Upper lobe of left lung (tissue), 4 donors: Measurements from ENCODE around the gene KYAT1.

Experiments used
- EP300 ChIP-seq, 4 donors: sonication (generic); formaldehyde crosslinking; IDR thresholded peaks; one replicate each; pipeline ENCODE4 v1.5.1; 2017; ENCODE audit warnings: antibody characterized with exemption in 4 of 4, control low read depth in 2 of 4
- POLR2A ChIP-seq, 4 donors: fragments of 450-650 bp; IDR thresholded peaks; one replicate each; pipeline ENCODE4 v1.5.1; 2016 to 2017; ENCODE audit warnings: antibody characterized with exemption in 4 of 4, mild to moderate bottlenecking in 2 of 4
- TF ChIP-seq, protein P1 (sequence below), 6 experiments: fragments of 450-650 bp in 4 of 6; fragments of 200-600 bp in 2 of 6; sonication (generic) in 2 of 6; IDR thresholded peaks; one replicate each; pipeline ENCODE4 v1.5.1; 2016 to 2019; ENCODE audit warnings: antibody characterized with exemption in 6 of 6

DNA sequence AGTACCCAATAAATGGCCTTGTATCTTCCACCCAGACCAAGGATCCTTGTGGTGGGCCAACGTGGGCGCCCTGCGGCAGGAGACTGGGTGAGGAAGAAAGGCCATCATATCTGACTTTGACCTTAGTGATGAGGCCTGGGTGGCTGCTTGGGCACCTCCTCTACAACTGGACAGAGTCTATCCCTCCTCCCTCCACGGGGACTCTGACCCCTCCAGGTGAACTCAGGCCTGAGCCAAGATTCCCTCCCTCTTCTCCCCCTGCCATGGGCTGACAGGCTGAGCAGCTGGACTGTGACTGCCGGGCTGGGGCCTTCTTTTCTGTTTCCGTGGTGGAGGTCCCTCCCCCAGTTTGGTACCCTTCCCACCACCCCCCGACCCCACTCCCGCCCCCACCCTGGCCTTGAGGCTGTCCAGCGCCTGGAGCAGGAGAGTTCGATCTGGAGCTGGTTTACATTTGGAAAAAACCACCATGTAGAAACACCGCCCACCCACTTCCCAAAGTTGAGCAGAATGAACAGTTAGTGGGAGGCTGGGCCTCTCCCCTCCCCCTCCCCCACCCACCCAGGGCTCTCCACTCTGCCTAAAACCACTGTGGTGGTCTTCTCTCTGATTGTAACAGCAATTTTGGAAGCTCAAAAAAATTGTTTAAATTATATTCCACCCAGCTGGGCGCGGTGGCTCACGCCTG, 37.8 kb upstream of the KYAT1 start:
- TF ChIP-seq, protein P1, sequence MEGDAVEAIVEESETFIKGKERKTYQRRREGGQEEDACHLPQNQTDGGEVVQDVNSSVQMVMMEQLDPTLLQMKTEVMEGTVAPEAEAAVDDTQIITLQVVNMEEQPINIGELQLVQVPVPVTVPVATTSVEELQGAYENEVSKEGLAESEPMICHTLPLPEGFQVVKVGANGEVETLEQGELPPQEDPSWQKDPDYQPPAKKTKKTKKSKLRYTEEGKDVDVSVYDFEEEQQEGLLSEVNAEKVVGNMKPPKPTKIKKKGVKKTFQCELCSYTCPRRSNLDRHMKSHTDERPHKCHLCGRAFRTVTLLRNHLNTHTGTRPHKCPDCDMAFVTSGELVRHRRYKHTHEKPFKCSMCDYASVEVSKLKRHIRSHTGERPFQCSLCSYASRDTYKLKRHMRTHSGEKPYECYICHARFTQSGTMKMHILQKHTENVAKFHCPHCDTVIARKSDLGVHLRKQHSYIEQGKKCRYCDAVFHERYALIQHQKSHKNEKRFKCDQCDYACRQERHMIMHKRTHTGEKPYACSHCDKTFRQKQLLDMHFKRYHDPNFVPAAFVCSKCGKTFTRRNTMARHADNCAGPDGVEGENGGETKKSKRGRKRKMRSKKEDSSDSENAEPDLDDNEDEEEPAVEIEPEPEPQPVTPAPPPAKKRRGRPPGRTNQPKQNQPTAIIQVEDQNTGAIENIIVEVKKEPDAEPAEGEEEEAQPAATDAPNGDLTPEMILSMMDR (IDR thresholded peaks at IDR 0.05): no peak
- TF ChIP-seq POLR2A (IDR thresholded peaks at IDR 0.05): no peak
- TF ChIP-seq EP300 (IDR thresholded peaks at IDR 0.05): no peak
